ENCODE measurements around the gene CDH4. TPM values are rescaled to one million over a fixed set of nuclear protein-coding genes. Genes with fewer than 3 reads are reported as not detected.

CDH4 gene
- total and polyA plus RNA-seq, 2 of the 8 experiments (the other 6 are each of a cell fraction or from before 2014, with no cell fraction given): 4.3 to 7.9 TPM

GRCh38 chr20:61736001-61736635 is 484.1 kb downstream of the CDH4 start (continued):
- TF ChIP-seq JUN (IDR thresholded peaks at IDR 0.05; ENCODE audit: low read depth, low read length): no peak
- no peak for TF ChIP-seq SRF (IDR thresholded peaks at IDR 0.05; ENCODE audit: low read depth, low read length)
- no peak for TF ChIP-seq KDM4A (IDR thresholded peaks at IDR 0.05; ENCODE audit: low read depth, low read length, severe bottlenecking)
- no peak for TF ChIP-seq MAX (IDR thresholded peaks at IDR 0.05)

Data from H1 (cell line).